ENCODE results near the gene ATP8B3.
"Not testable (repeated sequence)": the region's sequence is repeated elsewhere in the genome, so short reads cannot be mapped to it uniquely, and the experiment has no call there.

The ATP8B3 gene

GRCh38 chr19:1767464-1767933 is 44.6 kb downstream of the ATP8B3 start:
- Histone ChIP-seq H3K4me1 (ENCODE audit: insufficient read depth, low read length) (peaks cover 3% of the 10 kb centered on the region), H3K27me3 (ENCODE audit: insufficient read depth, low read length) (peaks cover 60% of the 10 kb centered on the region), H3K36me3 (ENCODE audit: insufficient read depth, low read length) (no peaks in the 10 kb centered on the region), H3K4me3 (ENCODE audit: low read length) (no peak overlapping the region), H2AFZ (ENCODE audit: low read depth, low read length) (no peak overlapping the region), H3K9me3 (ENCODE audit: low read length) (peaks cover 7% of the 10 kb centered on the region)

DNA sequence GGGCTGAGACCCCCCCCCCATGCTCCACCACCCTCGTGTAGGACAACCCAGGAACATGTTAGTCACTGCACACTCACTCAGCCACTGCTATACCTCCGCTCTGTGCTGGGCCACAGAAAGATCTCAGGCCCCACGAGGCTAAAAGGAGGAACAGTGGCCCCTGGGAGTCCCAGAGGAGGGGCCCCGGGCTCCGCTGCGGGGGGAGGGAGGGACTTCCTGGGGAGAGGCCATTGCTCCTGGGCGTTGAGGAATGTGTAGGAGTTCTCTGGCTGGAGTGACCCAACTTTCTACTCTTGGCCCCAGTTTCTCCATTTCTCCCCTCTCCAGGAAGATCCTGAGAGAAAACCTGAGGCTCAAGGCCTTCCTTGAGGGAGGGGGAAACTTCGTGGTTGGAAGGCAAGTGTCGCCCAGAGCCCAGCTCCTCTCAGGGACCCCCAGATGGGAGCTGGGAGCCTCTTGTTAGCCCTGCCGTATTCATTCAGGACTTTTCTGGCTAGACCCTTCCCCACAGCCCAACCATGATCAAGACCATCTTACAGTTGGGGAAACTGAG is 45.2 kb downstream of the ATP8B3 start:
- no peaks in the 10 kb centered on the region for H3K36me3 ChIP-seq (ENCODE audit: insufficient read depth, low read length)
- H3K9me3 ChIP-seq (ENCODE audit: low read length) = peaks cover 5% of the 10 kb centered on the region
- H2AFZ ChIP-seq (ENCODE audit: low read depth, low read length) = no peak overlapping the region
- no peak overlapping the region for H3K4me3 ChIP-seq (ENCODE audit: low read length)
- peaks cover 3% of the 10 kb centered on the region for H3K4me1 ChIP-seq (ENCODE audit: insufficient read depth, low read length)
- H3K27me3 ChIP-seq (ENCODE audit: insufficient read depth, low read length) = peaks cover 67% of the 10 kb centered on the region

DNA sequence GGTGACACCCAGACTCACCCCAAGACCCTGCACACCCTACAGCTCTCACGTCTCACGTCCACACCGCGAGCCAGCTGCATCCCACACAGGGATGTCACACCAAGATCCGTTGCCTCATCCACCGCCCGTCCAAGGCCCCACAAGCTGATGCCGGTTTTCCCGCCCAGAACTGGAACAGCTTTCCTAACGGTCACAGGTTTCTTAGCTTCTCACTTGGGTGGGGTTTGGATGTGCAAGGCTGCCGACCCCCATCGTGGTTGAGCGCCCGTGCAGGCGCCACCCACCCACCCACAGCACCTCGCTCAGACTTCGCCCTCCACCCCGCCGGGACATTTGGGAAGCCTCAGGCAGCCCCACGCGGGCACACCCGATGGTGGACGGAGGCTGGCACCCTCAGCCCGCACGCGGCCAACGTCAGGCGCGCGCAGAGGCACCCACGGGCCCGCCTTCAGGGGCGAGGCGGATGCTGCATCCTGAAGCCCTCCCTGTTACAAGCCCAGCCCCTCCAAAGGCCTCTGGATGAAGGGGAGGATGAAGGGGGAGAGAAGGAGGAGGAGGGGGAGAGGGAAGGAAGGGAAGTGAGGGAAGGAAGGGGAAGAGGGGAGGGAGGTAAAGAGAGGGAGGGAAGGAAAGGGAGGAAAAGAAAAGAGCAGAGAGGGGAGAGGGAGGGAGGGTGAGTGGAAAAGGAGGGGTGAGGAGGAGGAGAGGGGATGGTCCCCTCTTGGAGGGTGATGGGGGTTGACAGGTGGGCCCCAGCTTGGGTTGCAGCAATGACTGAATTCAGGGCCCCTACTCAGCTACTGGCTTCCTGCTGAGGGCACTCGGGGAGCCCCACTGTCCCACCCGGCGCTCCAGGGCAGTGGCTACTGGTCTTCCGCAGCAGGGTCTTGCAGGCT is 45.9 kb downstream of the ATP8B3 start:
- H3K4me1 ChIP-seq (ENCODE audit: insufficient read depth, low read length) = peaks cover 3% of the 10 kb centered on the region
- peaks cover 71% of the 10 kb centered on the region for H3K27me3 ChIP-seq (ENCODE audit: insufficient read depth, low read length)
- no peak overlapping the region for H2AFZ ChIP-seq (ENCODE audit: low read depth, low read length)
- peaks cover 5% of the 10 kb centered on the region for H3K9me3 ChIP-seq (ENCODE audit: low read length)
- H3K4me3 ChIP-seq (ENCODE audit: low read length) = no peak overlapping the region
- H3K36me3 ChIP-seq (ENCODE audit: insufficient read depth, low read length) = no peaks in the 10 kb centered on the region

GRCh38 chr19:1765232-1765903 is 46.7 kb downstream of the ATP8B3 start:
- Histone ChIP-seq H3K27me3 (ENCODE audit: insufficient read depth, low read length) (peaks cover 78% of the 10 kb centered on the region), H3K4me3 (ENCODE audit: low read length) (no peak overlapping the region), H3K36me3 (ENCODE audit: insufficient read depth, low read length) (no peaks in the 10 kb centered on the region), H2AFZ (ENCODE audit: low read depth, low read length) (no peak overlapping the region), H3K9me3 (ENCODE audit: low read length) (peaks cover 5% of the 10 kb centered on the region), H3K4me1 (ENCODE audit: insufficient read depth, low read length) (peaks cover 3% of the 10 kb centered on the region)

DNA sequence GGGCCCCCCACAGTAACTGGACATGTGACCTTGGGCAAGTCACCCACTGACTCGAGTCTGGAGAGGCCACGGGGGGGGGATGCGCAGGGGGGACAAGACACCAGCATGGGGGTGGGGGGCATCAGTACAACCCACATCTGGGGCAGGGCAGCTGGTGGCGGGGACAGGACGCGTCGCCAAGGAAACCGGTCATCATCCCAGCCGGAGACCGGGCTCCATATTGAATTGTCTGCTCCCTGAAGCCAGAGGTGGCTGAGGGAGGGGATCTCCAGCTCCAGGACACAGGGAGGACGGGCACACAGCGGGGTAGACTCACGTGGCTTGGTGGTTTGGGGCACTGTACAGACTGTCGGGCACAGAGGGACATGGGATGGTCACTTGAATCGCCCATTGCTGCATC is 47.3 kb downstream of the ATP8B3 start:
- Histone ChIP-seq H2AFZ (ENCODE audit: low read depth, low read length) (no peak overlapping the region), H3K4me1 (ENCODE audit: insufficient read depth, low read length) (peaks cover 3% of the 10 kb centered on the region), H3K9me3 (ENCODE audit: low read length) (peaks cover 5% of the 10 kb centered on the region), H3K27me3 (ENCODE audit: insufficient read depth, low read length) (peaks cover 84% of the 10 kb centered on the region), H3K4me3 (ENCODE audit: low read length) (no peak overlapping the region), H3K36me3 (ENCODE audit: insufficient read depth, low read length) (no peaks in the 10 kb centered on the region)

DNA sequence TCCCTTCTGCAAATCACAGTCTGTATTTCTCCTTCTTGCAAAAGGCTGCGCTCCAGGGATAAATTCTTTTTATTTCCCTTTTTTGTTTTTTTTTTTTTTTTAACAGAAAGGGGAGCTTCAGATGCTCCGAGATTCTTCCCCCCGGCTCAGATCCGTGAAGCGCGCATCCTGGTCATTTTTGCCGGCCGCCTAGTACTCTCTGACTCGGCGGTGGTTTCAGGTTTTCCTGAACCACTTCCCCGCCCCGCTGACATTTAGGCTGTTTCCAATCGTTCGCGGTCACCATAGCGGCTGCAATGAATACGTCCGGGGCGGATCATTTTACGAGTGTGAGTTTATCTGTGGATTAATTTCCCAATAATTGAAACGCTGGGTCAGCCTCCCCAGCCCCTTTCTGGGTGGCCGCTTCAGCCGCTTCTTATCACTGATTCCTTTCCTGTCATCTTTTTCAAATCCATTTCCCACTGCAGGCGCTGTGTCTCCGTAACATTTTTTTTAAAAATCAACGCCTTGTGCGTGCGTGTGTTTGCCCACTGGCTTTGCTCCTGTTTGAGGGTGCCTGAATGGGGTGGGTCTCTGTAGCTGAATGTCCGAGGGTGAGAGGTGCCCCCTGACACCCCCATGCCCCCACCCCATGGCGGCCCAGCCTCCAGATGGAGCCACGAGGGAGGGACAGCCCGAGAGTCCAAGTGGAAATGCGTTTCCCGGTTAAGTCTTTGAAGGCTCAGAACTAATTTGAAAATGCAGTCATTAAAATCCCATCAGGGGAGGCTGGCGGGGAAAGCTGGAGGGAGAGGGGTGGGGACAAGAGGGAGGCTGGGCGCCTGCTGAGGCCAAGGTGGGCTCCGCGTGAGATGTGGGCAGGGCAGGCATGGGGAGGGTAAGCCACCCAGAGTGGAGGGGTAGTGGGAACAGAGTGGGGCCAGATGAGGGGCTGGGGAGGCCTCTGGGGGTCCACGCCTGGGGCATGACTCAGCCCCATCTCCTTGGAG is 48.1 kb downstream of the ATP8B3 start:
- Histone ChIP-seq H2AFZ (ENCODE audit: low read depth, low read length) (no peak overlapping the region), H3K27me3 (ENCODE audit: insufficient read depth, low read length) (peaks cover 92% of the 10 kb centered on the region), H3K36me3 (ENCODE audit: insufficient read depth, low read length) (no peaks in the 10 kb centered on the region), H3K9me3 (ENCODE audit: low read length) (peaks cover 2% of the 10 kb centered on the region), H3K4me1 (ENCODE audit: insufficient read depth, low read length) (peaks cover 3% of the 10 kb centered on the region), H3K4me3 (ENCODE audit: low read length) (no peak overlapping the region)

DNA sequence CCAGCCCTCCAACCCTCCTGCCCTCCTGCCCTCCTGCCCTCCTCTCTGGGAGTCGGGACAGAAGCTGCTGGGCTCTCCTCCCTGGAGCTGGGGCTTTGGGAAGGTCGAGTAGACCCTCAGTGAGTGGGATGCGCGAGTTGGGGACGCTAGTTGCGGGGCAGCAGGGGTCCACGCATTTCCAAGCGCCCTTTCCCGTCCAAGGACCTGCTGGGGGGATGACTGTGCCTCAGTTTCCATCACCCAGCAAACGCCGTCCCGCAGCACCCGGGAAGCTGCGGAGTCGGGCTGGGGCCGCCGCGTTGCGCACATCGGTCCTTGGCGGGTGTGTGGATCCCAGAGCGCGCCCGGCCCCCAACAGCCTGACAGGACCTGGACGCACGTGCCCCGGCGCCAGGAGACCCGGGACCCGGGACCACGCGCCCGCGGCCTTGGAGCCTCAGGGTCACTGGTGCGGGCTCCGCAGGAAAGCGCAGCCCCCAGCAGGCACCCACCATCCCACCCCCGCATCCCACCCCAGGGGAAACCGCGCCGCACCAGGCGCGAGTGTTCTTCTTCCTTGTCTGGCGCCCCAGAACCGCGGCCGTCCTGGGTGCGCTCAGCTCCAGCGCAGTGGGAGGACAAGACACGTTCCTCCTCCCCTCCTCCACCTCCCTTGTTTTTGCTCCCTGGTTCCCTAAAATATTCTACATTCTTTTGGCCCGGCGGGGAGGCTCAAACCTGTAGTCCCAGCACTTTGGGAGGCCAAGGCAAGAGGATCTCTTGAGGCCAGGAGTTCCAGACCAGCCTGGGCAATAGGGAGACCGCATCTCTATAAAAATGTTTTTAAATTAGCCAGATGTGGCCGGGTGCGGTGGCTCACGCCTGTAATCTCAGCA is 49.6 kb downstream of the ATP8B3 start:
- Histone ChIP-seq H3K4me3 (ENCODE audit: low read length) (no peak overlapping the region), H3K27me3 (ENCODE audit: insufficient read depth, low read length) (peaks cover 94% of the 10 kb centered on the region), H3K36me3 (ENCODE audit: insufficient read depth, low read length) (no peaks in the 10 kb centered on the region), H3K9me3 (ENCODE audit: low read length) (no peaks in the 10 kb centered on the region), H2AFZ (ENCODE audit: low read depth, low read length) (no peak overlapping the region), H3K4me1 (ENCODE audit: insufficient read depth, low read length) (peaks cover 3% of the 10 kb centered on the region)

DNA sequence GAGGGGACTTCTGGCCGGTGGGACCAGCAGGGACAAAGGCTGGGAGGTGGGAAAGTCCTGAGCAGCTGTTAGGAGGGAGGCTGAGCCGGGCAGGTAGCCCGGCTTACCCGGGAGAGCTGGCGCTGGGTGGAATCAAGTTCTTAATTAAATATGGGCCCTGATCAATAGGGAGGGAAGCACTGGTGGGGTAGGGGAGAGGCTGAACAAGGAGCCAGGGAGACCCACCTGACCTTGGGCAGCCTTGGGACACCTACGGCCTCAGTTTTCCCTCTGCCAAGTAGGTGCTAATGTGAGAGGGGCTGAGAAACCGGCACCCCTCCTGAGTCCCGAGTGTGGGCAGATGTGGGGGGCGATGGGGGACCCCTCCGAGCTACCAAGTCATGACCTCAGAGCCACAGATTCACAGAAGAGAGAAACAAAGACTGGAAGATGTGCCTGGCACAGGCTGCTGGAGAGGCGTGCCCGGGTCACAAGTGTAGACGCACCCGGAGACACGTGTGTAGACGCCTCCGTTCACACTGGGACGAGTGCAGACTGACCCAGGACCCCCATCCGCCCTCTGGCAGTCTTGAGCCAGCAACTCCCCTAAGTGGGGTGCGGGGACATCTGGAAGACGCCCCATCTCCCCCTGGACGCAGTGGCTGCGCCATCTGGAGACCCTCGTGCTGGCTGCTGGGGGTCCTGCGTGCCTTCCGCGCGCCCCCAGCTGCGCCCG is 50.4 kb downstream of the ATP8B3 start:
- H3K9me3 ChIP-seq (ENCODE audit: low read length) = no peaks in the 10 kb centered on the region
- H2AFZ ChIP-seq (ENCODE audit: low read depth, low read length) = no peak overlapping the region
- H3K36me3 ChIP-seq (ENCODE audit: insufficient read depth, low read length) = no peaks in the 10 kb centered on the region
- H3K4me1 ChIP-seq (ENCODE audit: insufficient read depth, low read length) = peaks cover 3% of the 10 kb centered on the region
- H3K27me3 ChIP-seq (ENCODE audit: insufficient read depth, low read length) = peaks cover 95% of the 10 kb centered on the region
- no peak overlapping the region for H3K4me3 ChIP-seq (ENCODE audit: low read length)

DNA sequence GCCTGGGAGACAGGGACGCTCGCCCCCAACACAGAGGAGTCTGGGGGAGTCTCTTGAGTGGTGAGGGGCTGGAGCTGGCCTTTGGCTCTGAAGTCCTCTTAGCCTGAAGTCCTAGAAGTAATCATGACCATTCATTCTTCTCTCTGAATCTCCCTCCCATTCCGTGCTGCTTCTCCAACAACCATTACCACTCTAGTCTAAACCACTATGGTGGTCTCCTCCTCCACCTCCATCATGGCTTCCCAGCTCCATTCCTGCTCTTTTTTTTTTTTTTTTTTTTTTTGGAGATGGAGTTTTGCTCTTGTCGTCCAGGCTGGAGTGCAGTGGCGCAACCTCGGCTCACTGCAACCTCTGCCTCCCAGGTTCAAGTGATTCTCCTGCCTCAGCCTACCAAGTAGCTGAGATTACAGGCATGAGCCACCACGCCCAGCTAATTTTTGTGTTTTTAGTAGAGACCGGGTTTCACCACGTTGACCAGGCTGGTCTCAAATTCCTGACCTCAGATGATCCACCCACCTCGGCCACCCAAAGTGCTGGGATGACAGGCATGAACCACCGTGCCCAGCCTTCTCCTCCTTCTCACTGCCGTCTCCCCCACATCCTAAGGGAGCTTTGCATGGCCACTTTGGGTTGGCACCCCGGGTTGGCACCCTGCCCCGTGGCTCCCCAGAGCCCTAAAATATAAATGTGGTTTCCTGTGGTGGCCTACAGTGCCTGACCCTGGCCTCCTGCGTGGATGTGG is 51.1 kb downstream of the ATP8B3 start:
- H3K27me3 ChIP-seq (ENCODE audit: insufficient read depth, low read length) = peaks cover 94% of the 10 kb centered on the region
- not testable (repeated sequence) for H2AFZ ChIP-seq (ENCODE audit: low read depth, low read length); H3K36me3 ChIP-seq (ENCODE audit: insufficient read depth, low read length); H3K9me3 ChIP-seq (ENCODE audit: low read length); H3K4me1 ChIP-seq (ENCODE audit: insufficient read depth, low read length); H3K4me3 ChIP-seq (ENCODE audit: low read length)

GRCh38 chr19:1760020-1760419 is 52.1 kb downstream of the ATP8B3 start:
- Histone ChIP-seq H3K4me1 (ENCODE audit: insufficient read depth, low read length) (peaks cover 10% of the 10 kb centered on the region), H3K36me3 (ENCODE audit: insufficient read depth, low read length) (no peaks in the 10 kb centered on the region), H3K4me3 (ENCODE audit: low read length) (no peak overlapping the region), H3K9me3 (ENCODE audit: low read length) (no peaks in the 10 kb centered on the region), H3K27me3 (ENCODE audit: insufficient read depth, low read length) (peaks cover 94% of the 10 kb centered on the region), H2AFZ (ENCODE audit: low read depth, low read length) (no peak overlapping the region)
